Hepatocyte (in vitro differentiated cells): ENCODE results near the gene LIN28B.

Experiments used
- CTCF ChIP-seq: fragments of 200-600 bp; sonication (generic); IDR thresholded peaks from 2 replicates; pipeline ENCODE4 v1.5.1; 2016; ENCODE audit warnings: antibody characterized with exemption, mild to moderate bottlenecking; ENCODE audit not compliant: poor library complexity
- EZH2 ChIP-seq: fragments of 200-600 bp; sonication (generic); IDR thresholded peaks from 2 replicates; pipeline ENCODE4 v1.6.1; 2016; ENCODE audit warnings: antibody characterized with exemption, mild to moderate bottlenecking, borderline replicate concordance
- EZH2phosphoT487 ChIP-seq: fragments of 200-600 bp; sonication (generic); IDR thresholded peaks from one replicate; pipeline ENCODE4 v1.6.1; 2018; ENCODE audit warnings: antibody characterized with exemption, mild to moderate bottlenecking, low read depth, moderate library complexity; ENCODE audit not compliant: unreplicated experiment, severe bottlenecking

- no peak for TF ChIP-seq CTCF
- no peak for TF ChIP-seq EZH2
- TF ChIP-seq EZH2phosphoT487 = no peak
Measured at GRCh38 chr6:104908031-104908887, 48.6 kb upstream of the LIN28B start.
